Activated T-helper 1 cell treated with Interleukin-2 at 50 U/mL for 16 hours (primary cell): Measurements from ENCODE around the gene PWWP2B.
"Not testable (repeated sequence)": the region's sequence is repeated elsewhere in the genome, so short reads cannot be mapped to it uniquely, and the experiment has no call there.

Experiments used
- DNase-seq: peaks from one replicate; pipeline ENCODE4 v3.0.0-alpha.2; 2020; ENCODE audit warnings: low read depth

The PWWP2B gene

GRCh38 chr10:132381741-132382140 is 15.3 kb upstream of the PWWP2B start:
- DNase-seq = no peak

- no peak for DNase-seq
These were observed 14.6 kb upstream of the PWWP2B start for GRCh38 chr10:132382231-132382922.

- DNase-seq = no peak
These were observed 13.9 kb upstream of the PWWP2B start for GRCh38 chr10:132383101-132383500.

GRCh38 chr10:132383751-132384196 is 13.2 kb upstream of the PWWP2B start:
- DNase-seq = no peak

GRCh38 chr10:132384618-132385388 is 12.2 kb upstream of the PWWP2B start:
- no peak for DNase-seq

- no peak for DNase-seq
These were observed 11.7 kb upstream of the PWWP2B start for GRCh38 chr10:132385389-132385667.

- no peak for DNase-seq
These were observed 11.1 kb upstream of the PWWP2B start for GRCh38 chr10:132385721-132386418.

GRCh38 chr10:132386419-132386831 is 10.6 kb upstream of the PWWP2B start:
- DNase-seq = no peak

GRCh38 chr10:132386896-132387295 is 10.1 kb upstream of the PWWP2B start:
- DNase-seq = not testable (repeated sequence)

- DNase-seq = peak; percentile 65
These were observed 9.2 kb upstream of the PWWP2B start for GRCh38 chr10:132387764-132388210.

GRCh38 chr10:132388891-132389432 is 8.0 kb upstream of the PWWP2B start:
- no peak for DNase-seq

GRCh38 chr10:132389433-132390169 is 7.4 kb upstream of the PWWP2B start:
- DNase-seq = no peak

- DNase-seq = no peak
These were observed 6.7 kb upstream of the PWWP2B start for GRCh38 chr10:132390170-132390920.

GRCh38 chr10:132390921-132391675 is 5.9 kb upstream of the PWWP2B start:
- no peak for DNase-seq

- no peak for DNase-seq
These were observed 5.4 kb upstream of the PWWP2B start for GRCh38 chr10:132391676-132392020.

- no peak for DNase-seq
These were observed 4.7 kb upstream of the PWWP2B start for GRCh38 chr10:132392184-132392800.

- no peak for DNase-seq
These were observed 3.9 kb upstream of the PWWP2B start for GRCh38 chr10:132392811-132393694.

- DNase-seq = no peak
These were observed 3.3 kb upstream of the PWWP2B start for GRCh38 chr10:132393695-132394181.
